Limb (tissue), 2 donors: ENCODE measurements around the gene SHCBP1L.

ENCODE experiments used
- DNase-seq, 2 donors: peaks; one replicate each; pipeline ENCODE4 v3.0.0-alpha.2; 2016; ENCODE audit errors: extremely low spot score in 2 of 2

Gene SHCBP1L

GRCh38 chr1:182952677-182953444 is at the start of gene SHCBP1L:
Gene SHCBP1L, minus strand, starts transcription at chr1:182953166. Its CDS starts 33 bp downstream, at chr1:182953133.
- DNase-seq, result peak in 1 of 2 donors; percentile 50

DNA sequence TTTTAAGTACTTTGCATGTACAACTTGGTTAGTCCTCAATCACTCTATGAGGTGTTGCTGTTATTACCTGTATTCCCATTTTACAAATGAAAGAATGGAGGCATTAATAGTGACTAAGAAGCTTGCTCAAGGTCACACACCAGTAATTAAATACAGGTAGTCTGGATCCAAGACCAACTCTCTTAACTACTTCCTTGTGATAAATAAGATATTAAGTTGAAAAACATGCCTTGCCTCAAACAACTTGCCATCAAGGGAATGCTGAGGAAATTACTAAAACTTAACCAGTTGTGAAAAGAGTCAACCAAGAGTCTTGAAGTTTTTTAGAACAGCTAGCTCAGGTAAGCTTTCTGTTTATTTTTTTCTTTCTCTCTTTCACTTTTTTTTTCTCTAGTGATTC is 49.3 kb upstream of the SHCBP1L start:
- DNase-seq, result no peak

- no peak for DNase-seq
These were observed 47.4 kb upstream of the SHCBP1L start for GRCh38 chr1:183000167-183000962.

DNA sequence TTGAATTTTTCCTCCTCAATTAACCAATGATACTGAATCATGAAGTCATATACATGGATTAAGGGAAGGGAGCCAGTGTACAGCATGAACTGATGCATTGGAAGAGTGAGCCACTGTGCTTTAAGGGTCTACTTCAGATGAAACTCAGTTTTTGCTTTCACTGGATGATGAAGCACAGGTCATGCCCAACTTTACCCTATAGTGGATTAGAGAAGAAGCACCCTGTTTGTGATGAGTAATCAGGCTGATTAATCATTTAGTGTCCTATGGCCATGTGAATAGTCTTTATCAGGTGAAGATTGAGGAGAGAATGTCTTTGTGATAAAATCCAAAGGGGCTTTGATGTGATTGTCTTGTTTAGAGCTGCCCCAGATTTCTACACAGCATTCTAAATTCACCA is 45.5 kb upstream of the SHCBP1L start:
- DNase-seq, result no peak

DNA sequence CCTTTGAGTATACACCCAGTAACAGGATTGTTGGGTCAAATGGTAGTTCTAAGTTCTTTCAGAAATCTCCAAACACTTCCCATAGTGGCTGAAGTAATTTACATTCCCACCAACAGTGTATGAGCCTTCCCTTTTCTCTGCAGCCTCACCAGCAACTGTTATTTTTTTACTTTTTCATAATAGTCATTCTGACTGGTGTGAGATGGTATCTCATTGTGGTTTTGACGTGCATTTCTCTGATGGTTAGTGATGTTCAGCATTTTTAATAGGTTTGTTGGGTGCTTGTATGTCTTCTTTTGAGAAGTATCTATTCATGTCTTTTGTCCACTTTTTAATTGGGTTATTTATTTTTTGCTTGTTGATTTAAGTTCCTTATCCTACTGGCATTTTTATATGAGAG is 43.9 kb upstream of the SHCBP1L start:
- DNase-seq, result no peak

GRCh38 chr1:182995894-182996293 is 42.9 kb upstream of the SHCBP1L start:
- no peak for DNase-seq

GRCh38 chr1:182993746-182994145 is 40.8 kb upstream of the SHCBP1L start:
- no peak for DNase-seq

DNA sequence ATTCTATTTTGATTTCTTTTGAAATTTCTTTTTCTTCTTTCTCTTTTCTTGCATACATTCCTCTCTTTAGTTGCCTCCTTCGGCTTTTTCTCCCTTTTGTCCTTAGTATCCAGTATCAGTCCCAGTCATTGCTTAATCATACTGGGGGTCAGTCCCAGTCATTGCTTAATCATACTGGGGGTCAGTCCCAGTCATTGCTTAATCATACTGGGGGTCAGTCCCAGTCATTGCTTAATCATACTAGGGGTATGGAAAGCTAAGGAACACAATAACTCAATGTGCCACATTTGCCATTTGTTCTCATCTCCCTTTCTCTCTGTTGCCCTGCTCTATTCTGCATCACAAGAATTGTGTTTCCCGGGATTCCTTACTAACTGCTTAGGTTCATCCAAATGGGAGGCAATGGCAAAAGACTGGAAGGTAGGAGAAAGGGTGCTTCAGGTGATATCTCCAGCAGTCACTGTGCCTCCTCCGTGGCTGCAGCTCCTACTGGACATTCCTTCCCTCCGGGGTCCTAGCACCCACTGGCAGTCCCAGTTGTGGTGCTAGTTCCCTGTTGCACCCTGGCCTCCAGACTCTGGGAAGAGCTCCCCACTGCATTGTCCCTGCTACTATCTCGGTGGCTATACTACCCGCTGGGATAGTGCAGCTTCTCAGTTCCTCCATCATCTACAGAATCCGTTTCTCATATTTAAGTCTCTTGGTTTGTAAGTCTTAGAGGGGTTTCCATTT is 37.6 kb upstream of the SHCBP1L start:
- DNase-seq, result no peak

DNA sequence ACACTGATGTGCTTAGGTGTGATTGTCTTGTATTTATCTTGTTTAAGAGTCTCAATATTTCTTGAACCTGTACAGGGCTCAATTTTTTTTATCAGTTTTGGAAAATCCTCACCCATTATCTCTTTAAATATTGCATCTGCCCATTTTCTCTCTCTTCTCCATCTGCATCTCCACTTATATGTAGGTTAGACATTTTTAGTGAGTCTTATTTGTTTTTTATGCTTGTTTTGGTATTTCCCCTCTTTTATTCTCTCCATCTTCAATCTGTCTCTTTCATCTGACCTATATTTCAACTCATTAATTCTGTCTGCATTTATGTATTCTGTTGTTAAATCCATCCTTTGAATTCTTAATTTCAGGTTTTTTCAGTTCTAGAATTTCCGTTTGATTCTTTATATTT is 32.9 kb upstream of the SHCBP1L start:
- DNase-seq, result no peak

- DNase-seq, result no peak
These were observed 31.7 kb upstream of the SHCBP1L start for GRCh38 chr1:182984621-182985020.

DNA sequence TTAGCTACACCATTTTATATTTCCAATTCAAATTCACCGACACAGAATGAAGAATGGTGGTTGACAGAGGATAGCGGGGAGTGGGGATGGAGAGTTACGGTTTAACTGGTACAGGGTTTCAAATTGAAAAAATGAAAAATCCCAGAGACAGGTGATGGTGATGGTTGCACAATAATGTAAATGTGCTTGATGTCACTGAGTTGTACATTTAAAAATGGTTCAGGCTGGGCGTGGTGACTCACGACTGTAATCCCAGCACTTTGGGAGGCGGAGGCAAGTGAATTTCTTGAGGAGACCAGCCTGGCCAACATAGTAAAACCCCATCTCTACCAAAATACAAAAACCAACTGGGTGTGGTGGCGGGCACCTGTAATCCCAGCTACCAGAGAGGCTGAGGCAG is 31.2 kb upstream of the SHCBP1L start:
- no peak for DNase-seq

DNA sequence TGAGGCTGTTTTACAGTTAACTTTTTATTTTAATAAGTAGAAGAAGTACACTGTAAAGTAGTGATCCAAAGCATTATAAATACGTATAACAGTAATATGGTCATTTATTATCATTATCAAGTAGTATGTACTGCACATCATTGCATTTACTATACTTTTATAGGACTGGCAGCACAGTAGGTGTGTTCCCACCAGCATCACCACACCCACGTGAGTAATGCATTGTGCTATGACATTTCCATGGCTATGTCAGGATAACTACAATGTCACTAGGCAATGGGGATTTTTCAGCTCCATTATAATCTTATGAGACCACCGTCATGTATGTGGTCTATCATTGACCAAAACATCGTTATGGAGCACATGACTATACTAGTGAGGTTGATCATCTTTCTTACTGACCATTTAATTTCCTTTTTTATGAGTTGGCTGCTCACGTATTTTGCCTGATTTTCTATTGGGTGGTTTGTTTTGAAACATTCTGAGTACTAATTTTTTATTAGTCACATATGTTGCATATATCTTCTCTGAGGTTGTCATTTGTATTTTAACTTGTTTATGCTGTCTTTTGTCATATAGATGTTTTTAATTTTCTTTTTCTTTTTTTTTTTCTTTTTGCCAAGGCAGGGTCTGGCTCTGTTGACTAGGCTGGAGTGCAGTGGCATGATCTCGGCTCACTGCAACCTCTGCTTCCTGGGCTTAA is 25.3 kb upstream of the SHCBP1L start:
- no peak for DNase-seq

DNA sequence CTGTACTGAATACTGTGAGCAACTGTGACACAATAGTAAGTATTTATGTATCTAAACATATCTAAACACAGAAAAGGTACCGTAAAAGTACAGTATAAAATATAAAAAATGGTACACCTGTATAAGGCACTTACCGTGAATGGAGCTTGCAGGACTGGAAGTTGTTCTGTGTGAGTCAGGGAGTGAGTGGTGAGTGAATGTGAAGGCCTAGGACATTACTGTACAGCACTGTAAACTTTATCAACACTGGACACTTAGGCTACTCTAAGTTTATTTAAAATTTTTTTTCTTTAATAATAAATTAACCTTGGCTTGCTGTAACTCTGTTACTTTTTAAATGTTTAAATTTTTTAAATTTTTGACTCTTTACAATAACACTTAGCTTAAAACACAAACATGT is 24.5 kb upstream of the SHCBP1L start:
- DNase-seq, result no peak

DNA sequence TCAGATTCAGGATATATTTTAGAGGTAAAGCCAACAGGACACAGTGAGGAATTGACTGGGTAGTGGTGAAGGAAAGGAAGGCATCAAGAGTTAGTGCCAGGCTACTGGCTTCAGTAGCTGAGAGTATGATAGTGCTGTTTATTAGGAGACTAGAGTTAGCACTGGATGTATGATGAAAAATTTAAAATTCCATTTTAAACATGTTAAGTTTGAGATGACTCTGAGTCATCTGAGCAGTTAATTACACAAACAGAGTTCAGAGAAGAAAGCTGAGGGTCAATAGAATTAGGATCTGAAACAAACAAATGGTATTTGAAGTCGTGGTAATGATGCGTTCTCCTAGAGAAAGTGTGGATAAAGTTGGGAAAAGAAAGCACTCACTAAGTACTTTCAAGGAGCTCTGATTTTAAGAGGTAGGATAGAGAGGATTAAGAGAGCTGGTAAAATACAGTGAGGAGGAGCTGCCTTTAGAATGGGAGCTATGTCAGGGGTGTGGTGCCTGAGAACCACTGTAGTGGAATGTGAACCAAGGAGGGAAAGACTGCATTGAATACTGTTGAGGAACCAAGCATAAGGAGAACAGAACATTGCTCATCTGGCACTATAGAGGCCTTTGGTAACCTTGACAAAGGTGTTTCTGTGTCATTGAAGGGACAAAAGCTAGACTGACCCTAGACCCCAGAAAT is 21.7 kb upstream of the SHCBP1L start:
- no peak for DNase-seq

DNA sequence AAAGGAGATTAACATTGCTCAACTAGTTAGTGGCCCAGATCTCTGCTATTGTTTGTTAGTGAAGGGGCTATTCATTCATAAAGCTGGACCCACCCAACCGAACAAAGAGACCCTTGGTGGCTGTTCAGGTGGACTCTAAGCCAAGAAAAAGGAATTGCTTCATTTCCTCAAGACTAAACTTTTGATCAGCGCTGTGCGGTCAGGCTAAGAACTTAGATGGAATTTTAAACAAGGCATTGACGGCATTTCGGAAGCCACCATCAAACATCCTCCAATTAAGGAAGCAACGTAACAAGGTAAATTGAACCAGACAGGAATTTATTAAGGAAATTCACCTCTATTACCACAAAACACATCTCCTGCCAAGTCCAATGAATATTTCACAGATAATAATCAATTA is 19.9 kb upstream of the SHCBP1L start:
- no peak for DNase-seq

- DNase-seq, result no peak
These were observed 19.3 kb upstream of the SHCBP1L start for GRCh38 chr1:182972231-182972630.

DNA sequence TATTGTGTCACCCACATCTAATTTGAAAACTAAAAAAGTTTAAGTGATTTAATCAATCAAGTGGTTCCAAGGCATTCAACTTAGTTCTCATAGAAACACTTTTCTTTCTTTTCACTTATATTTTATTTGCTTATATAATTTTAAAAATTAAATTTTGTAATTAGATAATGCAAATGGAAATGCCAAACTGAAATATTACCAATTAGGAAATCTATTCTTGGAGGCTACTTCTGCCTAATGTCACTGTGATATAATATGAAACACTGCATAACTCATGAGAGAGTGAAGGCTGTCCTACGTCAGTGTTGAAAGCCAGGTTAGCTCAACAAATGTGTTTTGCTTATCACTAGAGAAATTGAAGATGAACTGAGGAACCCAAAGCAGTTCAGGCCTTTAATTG is 18.3 kb upstream of the SHCBP1L start:
- DNase-seq, result no peak

DNA sequence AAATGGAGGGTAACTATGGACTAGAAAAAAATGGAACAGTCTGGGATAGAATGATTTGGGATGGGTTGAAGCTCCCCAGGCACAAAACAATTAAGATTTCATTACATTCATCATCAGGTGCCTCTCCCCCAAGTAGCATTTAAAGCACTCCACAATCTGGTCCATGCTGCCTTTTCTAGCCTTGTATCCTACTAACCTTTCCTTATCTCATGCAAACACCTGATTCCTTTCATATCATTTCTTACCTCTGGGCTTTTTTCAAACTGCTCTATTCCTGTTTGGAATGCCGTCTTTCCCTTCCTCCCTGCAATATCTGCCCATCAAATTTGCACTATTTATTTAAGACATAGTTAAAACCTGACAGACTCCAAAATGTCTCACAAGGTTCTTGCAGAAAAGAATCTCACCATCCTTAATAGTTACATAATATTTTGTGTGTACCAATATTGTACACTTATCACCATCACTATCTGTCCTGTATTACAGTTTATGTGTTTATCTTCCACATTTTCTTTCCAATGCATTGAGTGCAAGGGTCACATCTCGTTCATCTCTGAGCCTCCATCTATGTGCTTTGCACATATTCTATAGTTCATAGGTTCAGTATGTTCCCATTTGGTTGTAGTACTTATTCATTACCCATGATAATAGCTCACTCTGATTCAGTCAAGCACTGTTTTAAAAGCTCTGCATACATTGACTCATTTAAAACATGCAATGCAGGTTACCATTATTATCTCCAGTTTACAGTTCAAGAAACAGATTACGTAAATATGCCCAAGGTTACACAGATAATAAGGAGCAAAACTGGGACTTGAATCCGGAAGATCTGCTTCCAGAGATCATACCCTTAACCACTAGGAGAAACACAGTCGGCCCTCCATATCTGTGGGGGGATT is 16.1 kb upstream of the SHCBP1L start:
- DNase-seq, result no peak

DNA sequence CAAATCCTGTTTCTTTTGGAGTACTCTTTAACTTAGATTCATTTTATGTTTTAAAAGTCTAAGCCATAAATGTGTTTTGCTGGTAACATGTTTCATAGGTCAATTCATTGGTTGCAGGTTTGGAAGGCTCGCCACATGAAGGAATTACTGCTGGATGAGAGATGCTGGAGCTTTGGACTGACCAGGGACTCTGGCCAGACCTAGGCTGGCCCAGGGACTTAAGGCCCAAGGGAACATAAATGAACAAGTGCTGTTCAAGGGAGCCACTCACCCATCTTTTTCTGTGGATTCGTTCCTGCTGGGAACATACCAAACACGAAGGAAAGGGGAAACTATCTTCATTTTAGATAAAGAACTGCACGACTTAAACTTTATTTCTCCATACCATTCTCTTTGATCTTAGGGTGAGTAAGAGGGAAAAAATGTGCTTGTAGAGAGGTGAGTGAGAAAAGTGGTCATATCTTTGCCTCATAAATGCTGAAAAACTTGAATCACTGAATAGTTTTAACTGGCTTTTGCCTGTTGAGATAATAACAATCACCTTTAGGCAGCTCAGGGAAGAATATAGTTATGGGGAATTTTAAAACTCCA is 15.3 kb upstream of the SHCBP1L start:
- no peak for DNase-seq

DNA sequence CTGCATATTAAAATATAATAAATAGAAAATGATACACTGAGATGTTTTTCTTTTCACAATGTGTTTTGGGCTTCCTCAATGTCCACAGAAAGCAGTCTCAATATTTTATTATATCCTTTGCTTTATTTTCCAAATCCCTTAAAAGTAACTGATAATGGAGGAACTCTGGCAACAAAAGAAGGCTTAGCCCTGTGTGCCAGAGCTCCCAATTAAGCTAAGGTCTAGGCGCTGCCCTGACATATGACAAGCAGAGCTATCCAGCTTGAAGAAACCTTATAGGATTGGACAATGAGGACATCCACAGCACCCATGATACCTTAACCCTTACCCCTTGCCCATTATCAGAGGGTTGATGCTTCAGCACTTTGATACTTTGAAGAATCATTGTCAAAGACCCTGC is 12.9 kb upstream of the SHCBP1L start:
- DNase-seq, result no peak
